ENCODE data around the gene EPB41L4B.
"Not testable (repeated sequence)": the region's sequence is repeated elsewhere in the genome, so short reads cannot be mapped to it uniquely, and the experiment has no call there.

Gene EPB41L4B

DNA sequence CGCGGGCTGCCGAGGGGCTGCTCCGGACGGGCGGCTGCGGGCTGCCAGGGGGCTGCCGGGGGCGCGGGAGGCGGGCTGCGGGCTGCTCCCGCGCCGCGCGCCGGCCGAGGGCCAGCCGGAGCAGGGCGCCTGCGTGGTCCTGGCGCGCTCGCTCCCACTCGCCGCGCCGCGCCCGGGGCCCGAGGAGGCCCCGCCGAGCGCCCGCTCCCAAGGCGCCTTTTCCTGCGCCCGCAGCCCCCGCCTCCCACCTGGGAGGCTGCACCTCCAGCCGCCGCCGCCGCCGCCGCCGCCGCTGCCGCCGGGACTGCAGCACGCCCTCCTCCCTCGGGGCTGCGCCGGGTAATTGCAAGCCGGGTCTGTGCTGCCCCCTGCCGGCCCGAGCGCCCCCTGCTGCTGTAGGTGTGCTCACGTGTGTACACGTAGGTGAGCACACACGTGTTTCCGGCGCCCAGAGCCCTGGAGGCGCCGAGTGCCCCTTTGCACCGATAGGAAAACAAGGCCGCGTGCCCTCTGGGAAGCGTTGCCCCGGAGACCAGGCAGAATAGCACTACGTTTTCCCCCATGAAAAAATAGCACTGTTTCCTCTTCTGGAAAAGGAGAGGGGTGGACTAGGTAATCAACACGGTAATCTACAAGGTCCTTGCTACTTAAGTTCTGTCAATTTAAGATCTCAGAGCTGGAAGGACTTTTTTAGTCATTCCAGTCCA, at the start of gene EPB41L4B:
Gene EPB41L4B, minus strand, starts transcription at position 318 of the 707 bp plus-strand sequence. CDS start 613 bp downstream, outside the sequence.
- ATAC-seq, result peak; percentile 99

DNA sequence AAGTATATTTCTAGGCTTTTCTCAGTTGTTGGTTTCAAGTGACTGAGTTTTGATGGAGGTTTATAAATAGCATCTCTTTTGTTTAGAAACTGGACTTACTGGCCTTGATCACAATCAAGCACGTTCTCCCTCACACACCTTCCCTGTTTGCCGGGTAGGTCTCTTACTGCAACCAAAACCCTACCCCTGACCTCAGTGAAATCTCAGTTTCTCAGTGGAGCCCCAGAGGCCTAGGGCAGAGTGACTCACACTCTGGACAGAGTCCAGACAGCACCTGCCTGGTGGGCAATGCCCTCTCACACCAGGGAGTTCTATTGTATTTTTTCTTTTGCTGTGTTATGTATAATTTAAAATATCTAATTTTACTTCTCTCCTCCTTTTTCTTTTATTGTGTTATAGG, 48.4 kb upstream of the EPB41L4B start:
- ATAC-seq, result no peak

DNA sequence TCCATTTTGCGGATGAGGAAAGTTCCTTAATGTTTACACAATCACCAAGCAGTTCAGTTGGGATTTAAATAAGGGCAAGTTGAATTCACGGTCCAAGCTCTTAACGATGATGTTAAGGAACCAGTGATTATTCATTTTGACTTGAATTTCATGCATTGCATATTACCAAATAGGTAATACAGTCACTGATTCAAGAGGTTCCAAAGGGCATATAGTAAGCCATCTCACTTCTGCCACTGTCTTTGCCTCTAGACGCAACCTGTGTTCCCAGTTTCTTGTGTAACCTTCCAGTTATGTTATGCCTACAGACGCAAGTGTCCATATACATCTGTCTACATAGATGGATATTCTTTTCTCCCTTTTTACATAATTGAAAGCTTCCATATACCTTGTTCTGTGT, 39.9 kb upstream of the EPB41L4B start:
- no peak for ATAC-seq

DNA sequence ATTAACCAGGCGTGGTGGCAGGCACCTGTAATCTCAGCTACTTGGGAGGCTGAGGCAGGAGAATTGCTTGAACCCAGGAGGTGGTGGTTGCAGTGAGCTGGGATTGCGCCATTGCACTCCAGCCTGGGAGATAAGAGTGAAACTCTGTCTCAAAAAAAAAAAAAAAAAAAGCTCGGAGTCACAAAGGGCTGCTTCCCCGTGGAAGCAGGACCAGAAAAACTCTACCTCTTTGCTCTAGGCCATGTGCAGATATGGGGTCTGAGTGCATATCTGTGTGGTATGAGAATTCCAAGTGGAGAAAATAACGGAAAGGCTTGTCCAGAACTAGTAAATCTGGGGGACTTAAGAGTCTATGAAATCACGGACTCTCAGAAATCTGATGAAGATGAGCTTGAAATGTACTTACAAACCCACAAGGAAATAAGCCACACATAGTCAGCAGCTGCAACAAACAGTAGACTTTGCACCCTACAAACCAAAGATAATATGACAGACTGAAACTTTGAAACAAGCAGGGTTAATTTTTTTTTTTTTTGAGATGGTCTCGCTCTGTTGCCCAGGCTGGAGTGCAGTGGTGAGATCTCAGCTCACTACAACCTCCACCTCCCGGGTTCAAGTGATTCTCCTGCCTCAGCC, 38.2 kb upstream of the EPB41L4B start:
- not testable (repeated sequence) for ATAC-seq

DNA sequence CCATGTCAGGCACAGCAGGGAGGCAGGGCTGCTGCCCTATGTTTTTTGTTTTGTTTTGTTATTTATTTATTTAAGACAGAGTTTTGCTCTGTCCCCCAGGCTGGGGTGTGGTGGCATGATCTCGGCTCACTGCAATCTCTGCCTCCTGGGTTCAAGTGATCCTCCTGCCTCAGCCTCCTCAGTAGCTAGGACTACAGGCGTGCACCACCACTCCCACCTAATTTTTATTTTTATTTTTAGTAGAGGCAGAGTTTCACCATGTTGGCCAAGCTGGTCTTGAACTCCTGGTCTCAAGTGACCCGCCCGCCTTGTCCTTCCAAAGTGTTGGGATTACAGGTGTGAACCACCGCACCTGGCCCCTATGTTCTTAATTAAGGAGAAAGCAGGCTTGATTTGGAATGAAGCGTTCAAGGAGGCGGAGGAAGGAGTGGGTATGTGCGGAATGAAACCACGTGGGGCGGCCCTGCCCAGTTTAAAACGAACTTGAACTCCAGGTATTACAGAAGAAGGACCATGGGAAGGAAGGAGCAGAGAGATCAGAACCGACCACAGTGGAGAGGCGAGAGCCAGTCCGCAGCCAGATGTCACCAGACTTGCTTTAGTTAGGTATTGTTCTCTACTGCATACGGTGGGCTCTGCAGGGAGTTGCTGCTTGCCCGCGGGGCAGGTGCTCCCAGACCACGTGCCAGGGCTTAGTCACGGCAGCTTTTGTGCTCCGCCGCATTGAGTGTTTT, 34.9 kb upstream of the EPB41L4B start:
- no peak for ATAC-seq

DNA sequence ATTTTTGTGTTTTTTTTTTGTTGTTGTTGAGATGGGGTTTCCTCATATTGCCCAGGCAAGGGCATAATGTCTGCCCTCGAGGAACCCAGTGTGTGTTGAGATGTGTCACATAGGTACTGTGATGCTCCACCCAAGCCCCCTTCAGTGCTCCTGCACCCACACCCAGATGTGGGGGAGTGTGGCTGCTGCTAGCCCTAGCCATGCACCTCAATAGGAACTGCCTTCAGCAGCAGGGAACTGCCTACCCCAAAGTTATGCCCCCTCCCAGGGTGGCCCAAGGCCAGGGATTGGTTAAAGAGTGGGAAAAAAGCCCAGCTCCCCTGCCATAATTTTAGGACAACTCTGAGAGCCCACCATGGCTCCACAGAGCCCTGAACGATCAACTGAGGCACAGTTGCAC, 33.3 kb upstream of the EPB41L4B start:
- ATAC-seq, result no peak

DNA sequence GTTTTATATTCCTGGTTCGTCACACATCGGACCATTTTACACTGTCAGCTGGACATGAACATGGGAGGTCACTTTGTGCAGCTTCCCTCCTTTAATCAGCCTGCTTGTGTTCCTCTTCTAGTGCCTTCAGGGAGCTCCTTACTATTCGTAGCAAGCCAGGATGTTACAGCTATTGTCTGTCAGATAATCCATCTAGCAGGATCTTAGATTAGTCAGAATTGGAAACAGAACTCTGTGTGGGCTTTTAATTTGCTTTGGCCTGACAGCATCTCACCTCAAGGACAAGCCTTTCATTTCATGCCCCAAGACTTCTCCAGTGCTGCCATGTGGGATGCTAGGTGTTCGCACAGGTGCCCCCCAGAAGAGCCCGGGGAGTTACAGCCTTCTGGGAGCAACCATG, 30.2 kb upstream of the EPB41L4B start:
- ATAC-seq, result no peak

DNA sequence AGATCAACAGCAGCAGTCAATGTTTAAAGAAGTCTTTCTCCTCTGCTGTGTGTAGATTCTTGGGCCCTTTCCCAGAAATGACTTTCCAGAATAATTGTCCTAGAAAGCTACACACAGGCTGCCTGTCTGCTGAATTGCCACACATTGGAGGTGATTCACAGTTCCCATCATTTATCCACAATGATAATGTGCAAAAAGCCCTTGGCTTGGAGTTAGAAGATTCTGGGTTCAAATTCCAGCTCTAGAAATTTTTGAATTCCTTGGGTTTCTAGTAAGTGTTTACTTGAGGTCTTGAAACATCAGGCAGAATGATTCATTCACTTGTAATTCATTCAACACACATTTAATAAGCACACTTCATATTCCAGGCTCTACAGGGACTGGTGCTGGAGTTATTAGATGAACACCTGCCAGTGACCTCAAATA, 28.6 kb upstream of the EPB41L4B start:
- ATAC-seq, result no peak

DNA sequence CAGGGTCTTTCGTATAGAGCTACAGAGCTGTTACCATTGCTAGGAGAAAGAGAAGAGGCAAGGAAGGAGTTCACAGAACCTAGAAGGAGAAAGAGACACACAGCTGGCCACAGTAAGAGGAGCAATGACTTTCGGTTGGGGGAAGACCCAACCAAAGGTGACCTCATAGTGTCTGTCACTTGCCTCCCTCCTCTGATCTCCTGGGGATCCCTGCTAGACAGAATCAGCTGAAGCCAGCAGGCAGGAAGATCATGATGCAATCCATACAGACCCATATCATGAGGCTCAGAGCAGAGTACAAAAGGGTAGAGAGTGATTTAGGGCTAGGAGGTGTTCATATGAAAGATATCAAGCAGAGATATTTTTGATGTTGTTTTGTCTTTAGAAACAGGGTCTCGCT, 26.0 kb upstream of the EPB41L4B start:
- no peak for ATAC-seq

DNA sequence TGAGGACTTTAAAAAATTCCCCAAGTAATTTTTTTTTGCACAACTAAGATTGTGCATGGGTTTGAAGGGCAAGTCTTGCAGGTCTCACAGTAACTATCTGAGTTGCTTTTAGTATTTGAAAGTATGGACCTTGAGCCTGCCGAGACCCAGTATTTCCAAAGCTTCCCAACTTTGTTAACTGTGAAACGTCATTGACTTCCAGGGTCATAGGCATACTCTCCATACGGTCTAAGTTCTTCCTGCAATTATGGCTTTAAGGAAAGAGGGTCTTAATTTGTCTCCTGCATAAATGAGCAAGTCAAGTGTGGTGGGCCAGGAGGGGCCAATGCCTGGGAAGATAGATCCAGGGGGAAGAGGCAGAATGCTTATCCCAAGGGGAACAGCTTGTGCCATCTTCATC, 24.0 kb upstream of the EPB41L4B start:
- no peak for ATAC-seq

DNA sequence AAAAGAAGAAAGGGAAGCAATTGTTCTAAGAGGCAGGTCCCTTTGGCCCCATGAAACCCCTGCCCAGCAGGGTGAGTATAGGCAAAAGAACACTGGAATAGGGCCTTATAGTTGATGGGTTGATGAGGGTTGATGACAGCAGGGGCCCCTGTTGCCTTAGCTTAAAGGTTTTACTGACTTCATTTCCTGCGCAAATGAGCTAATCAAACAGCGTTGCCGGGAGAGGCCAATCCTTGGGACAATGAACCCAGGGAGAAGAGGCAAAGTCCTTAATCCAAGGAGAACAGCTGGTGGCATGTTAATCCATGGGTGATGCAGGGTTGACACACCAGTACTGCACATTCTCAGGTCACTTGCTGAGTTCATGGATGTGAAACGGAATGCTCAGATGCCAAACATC, 22.0 kb upstream of the EPB41L4B start:
- ATAC-seq, result no peak

DNA sequence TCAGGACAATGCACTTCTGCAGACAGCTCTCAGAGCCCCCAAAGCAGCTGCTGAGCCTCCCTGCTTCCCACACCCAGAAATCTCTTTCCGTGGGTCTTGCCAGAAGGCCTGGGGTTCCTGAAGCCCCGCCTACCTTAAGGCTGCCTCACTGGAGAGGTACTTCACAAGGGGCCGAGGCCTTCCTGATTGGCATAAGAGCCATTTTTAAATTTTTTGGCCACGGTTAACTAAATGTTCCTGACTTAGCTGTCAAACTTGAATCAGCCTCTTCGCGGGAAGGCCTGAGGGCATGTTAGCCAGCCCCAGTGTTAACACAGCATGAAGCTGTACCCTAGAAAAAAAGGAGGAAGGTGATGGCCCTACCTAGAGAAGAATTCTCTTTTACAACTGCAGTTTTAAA, 20.7 kb upstream of the EPB41L4B start:
- no peak for ATAC-seq

DNA sequence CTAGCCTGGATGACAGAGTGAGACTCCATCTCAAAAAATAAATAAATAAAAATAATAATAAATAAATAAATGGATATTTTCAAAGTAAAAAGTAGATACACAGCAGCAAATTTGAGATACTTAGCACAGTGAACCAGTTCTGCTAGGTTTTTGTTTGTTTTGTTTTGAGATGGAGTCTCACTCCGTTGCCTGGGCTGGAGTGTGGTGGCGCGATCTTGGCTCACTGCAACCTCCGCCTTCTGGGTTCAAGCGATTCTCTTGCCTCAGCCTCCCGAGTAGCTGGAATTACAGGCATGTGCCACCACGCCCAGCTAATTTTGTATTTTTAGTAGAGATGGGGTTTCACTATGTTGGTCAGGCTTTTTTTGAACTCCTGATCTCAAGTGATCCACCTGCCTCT, 20.1 kb upstream of the EPB41L4B start:
- not testable (repeated sequence) for ATAC-seq

DNA sequence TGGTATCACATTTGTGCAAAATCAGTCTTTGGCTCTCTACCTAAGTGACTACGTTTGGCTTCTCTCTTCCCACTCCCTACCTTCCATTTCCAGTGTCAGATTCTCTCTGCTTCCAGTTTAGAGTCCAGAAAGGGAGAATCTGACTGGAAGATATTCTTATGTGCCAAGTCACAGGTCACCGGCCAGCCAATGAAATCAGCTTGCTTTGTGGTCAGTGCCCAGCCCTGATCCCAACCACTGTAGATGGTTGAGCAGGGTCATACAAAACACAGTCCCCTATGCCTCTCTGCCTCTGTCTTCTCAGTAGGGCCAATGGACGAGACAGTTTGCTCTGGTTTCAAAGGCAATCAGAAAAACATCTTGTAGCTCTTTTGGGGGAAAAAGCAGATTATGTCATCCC, 15.6 kb upstream of the EPB41L4B start:
- ATAC-seq, result no peak

DNA sequence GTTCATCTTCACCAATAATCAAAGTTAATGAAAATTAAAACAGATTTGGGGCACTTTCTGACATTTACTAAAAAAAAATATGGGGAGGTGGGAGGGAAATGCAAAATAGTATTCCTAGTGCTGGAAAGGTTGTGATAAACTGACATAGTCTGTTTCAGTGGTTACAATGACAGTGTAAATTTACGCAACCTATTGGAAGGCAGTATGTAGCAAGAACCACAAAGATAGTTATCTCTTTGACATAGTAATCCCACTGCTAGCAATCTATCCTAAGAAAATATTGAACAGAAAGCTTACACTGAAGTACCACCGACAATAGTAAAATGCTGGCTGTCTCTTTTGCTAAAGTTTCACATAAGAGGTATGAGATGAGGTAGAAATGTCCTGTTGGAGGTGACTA, 15.1 kb upstream of the EPB41L4B start:
- ATAC-seq, result no peak

DNA sequence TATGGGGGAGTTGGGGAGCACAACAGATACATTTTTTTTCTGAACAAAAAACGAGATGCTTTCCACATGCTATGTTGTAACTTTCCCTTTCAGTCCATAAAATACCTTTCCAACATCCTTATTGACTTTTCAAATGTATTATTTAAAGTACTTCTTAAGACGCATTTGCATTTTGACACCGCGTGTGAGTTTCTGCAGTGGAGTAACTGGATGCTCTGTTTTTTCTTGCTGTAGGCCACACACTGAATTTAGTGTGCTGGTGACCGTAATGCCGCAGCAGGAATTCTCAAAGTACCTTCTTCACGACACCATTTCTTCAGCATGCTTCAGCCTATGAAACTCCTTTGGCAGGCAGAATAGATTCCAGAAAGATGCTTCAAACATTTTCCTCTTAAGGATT, 14.3 kb upstream of the EPB41L4B start:
- ATAC-seq, result no peak

DNA sequence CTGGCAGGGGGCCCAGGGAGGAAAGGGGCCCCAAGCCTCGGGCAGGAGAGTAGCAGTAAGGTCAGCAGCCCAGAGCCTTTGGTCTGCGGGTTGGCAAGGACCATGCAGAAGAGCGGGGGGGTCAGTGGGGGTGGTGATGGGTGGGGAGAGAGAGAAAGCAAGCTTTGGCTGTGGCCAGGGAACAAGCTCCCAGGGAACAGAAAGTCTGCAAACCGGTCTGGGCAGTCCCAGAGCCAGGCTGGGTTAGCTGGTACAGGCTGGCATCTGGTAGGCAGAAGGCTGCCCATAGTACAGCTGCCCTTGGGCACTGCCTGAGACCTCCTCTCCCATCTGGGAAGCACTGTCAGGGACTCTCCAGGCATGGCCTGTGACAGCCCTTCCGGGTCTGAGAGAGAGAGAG, 10.5 kb upstream of the EPB41L4B start:
- ATAC-seq, result no peak

DNA sequence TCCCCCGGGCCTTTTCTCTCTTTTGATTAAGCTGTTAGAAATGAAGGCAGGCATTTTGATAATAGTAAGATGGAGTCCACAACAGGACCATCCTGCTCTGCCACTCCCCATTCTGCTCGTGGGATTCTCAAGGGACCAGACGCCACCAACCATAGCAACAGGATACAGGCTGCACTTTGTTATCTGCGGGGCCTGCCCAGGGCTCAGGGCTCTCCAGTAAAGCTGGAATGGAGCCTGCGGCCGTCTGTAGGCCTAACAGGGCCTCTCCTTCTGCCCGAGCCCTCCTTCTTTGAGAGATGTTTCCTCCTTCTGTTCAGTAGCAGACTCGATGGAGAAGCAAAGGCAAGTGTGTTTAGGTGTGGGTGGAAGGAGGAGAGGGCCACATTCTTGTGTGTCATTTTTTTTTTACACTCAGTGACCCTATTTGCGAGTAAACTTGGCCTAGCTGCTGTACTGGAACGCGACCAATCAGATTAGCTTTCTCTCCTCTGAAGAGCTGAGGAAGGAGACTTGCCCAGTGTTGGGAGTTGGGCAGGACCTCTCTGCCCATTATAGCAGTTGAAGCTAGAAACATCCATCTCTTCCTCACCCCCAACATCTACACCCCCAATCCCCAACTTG, 8.9 kb upstream of the EPB41L4B start:
- no peak for ATAC-seq

DNA sequence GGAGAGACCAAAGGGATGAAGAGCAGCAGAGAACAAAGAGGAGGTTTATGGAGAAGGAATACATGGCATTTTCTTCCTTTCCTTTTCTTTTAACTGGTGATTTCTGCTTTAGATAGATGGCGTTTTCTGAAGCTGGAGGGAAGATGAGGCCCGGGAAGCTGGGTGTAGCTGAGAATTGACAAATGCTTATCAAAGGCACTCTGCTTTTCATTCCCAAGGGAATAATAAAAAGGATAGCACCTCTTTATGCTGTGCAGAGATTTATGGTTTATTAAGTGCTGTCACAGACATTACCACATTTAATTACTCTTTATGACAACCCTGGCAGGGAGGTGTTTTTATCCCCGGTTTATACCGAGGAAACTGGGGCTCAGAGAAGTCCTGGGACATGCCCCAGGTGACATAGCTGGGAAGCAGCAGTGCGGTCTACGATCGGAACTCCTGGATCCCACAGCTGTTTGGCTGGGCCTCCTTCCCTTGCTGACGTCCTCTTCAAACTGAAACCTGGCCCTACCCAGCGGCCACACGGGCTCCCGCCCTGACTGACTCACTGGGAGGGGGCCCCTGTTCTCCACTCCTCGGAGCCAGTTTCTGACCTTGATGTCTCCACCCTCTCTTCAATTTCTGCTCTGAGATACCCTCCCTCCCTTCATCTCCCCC, 8.2 kb upstream of the EPB41L4B start:
- no peak for ATAC-seq

DNA sequence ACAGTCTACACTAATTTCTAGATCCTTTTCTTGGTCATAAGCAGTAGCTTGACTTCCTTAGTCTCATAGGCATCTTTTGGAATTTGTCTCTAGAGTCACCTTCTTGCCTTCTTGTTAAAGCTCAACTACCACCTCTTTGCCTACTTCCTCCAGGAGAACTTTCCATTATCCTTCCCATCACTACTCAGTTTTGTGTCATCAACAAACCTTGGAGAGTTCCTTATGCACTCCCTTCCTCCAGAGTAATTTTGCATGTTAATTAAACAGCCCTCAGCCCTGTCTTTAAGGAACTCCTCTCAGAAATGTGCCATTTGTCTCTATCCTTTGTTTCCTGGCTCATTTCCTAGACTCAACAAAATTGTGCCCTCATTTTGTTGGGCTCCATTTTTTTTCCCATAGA, 4.2 kb upstream of the EPB41L4B start:
- ATAC-seq, result no peak

DNA sequence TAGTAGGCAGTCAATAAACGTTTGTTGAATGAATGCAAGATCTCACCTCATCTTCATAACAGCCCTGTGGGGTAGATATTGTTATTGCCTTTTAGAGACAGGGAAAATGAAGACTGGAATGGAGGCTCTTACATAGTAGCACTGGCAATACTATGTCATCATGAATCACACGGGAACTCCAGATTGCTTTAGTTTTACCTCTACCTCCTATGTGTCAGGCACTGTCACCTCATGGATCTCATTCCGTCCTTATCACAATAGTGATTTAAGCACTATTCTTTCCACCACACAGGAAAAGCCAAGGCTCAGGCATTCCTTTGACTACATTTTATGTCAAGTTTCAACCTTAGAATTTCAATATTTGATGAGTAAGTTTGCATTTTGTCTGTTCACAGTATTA, 2.9 kb upstream of the EPB41L4B start:
- no peak for ATAC-seq

DNA sequence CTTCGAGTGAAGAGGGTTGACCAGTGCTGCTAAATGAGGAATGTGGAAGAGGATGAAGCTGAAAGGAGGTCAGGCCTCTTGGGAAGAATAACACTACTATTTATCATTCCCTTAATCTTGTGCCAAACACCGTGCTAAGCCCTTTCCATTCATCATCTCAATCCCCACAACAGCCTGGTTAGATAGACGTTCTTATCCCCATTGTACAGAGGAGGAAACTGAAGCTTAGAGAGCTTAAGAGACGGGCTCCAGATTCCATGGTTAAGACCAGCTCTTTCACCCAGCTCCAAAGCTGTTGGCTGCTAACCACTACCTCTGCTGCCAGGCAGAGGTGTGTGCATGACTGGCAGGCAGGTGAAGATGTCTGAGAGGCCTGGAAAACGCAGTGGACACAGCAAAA, 868 bp upstream of the EPB41L4B start:
- no peak for ATAC-seq

DNA sequence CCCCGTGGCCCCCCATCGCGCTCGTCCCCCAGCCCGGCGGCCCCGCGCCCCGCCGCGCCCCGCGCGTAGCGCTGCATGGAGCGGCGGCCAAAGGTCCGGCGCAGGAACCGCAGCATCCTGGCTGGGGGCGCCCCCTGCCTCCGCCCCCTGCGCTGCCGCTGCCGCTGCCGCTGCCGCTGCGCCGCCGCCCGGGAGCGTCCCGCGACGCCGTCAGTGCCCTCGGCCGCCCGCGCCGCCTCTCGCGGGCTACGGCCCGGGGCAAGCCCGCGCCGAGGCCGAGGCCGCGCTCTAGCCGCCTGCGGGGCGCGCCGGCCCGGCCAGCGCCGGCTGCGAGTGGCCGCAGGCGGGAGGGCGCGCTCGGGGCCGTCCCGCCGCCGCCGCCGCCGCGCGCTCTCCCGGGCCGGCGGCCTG, 523 bp downstream of the EPB41L4B start:
- no peak for ATAC-seq
